HG03159 (cell line): ENCODE measurements around the gene ASB6.
"Not testable (repeated sequence)": the region's sequence is repeated elsewhere in the genome, so short reads cannot be mapped to it uniquely, and the experiment has no call there.

Source experiments
- ATAC-seq: cut with Tn5 transposase; IDR thresholded peaks from one replicate; pipeline ENCODE4 v1.9.1; 2021; ENCODE audit warnings: mild to moderate bottlenecking, moderate library complexity; ENCODE audit not compliant: unreplicated experiment

The ASB6 gene

GRCh38 chr9:129646252-129646651, 4.3 kb upstream of the ASB6 start:
- ATAC-seq = no peak

- no peak for ATAC-seq
These were observed 3.0 kb upstream of the ASB6 start for GRCh38 chr9:129644902-129645301.

DNA sequence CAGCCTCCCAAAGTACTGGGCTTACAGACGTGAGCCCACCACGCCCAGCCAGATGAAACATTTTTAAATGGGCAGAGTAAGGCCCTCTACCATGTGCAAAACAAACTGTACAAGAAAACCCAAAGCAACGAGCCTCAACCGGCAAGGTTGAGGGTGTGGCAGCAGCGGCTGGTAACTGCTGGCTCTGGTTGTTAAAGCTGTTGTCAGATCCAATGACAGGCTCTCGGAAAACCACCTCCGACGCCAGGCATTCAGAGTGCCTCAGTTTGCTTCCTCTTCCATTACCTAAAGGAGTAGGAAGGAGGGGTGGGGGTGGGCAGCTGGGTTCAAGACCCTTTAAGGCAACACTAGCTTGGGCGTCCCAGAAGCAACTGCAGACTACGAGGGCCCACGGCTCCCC, 2.4 kb upstream of the ASB6 start:
- no peak for ATAC-seq

GRCh38 chr9:129643706-129644105, 1.8 kb upstream of the ASB6 start:
- no peak for ATAC-seq

DNA sequence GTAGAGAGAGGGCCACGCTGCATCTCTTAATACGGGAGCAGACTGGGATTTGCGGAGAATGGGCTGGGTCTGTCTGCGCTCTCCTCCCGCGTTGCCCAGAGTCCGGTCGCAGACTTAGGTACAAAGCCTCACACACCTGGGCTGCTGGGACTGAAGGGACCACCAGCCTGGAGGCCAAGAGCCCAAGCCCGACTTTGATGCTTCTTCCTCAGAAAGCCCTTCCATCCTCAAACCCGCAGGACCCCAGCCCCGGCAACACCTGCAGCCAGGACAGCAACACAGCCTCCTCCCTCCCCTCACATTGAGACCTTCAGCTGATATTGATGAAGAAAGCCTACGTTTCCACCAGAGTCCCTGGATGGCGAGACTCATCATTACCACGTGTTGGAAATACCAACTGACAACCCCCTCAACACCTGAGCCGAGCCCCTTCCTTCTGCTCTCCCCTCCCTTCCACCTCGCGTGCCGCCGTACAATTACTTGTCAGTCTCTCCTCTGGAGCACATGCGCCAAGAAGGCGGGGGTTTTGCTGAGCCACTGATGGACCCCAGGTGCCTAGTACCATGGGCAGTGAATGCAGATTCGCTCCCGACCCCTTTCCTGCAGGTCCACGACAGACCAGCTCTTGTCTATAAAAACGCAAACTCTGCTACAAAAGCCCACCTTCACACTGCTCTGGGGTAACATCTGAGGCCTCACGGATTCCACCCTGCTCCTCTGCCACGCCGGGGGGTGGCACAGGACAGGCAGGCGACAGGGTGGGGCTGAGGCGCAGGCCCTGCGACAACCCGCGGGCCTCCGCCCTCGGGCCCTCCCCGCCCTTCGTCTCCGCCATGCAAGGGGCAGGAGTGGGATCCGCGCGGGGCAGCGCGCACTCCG, 841 bp downstream of the ASB6 start:
- ATAC-seq = peak; percentile 19

- no peak for ATAC-seq
These were observed 1.7 kb downstream of the ASB6 start for GRCh38 chr9:129640086-129640870.

GRCh38 chr9:129639756-129640085, 2.2 kb downstream of the ASB6 start:
- ATAC-seq = no peak

GRCh38 chr9:129639034-129639630, 2.8 kb downstream of the ASB6 start:
- no peak for ATAC-seq

DNA sequence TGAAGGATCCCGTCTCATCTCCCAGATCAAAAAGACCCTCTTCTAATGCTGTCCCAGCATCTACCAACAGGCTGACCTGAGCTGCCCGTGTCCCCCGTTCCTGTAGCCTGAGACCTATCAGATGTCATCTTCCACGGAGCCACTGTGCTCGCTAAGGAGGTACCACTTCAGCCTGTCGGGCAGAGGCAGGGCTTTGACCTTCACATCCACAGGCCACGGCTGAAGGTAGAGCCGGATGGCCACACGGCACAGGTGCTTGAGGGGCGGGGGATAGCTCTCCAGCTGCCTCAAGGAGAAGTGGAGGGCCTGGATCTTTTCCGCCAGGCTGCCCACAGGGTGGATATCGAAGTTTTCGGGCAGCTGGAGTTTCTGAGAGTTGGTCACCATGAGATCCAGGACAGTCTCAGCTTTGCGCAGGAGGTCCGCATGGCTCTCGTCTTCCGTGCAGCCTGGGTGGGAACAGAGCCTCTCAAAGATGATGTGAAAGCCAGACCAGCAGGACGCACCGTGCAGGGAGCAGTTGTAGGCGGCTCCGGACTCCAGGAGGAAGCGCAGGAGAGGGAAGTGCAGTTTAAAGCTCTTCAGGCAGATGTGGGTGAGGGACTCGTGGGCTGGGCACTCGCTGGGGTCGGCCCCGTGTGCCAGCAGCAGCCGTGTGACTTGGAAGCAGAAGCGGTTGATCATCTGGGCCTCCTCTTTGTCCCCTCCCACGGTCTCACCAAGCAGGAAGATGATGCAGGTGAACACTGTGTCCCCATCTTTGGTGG, 4.1 kb downstream of the ASB6 start:
- no peak for ATAC-seq

DNA sequence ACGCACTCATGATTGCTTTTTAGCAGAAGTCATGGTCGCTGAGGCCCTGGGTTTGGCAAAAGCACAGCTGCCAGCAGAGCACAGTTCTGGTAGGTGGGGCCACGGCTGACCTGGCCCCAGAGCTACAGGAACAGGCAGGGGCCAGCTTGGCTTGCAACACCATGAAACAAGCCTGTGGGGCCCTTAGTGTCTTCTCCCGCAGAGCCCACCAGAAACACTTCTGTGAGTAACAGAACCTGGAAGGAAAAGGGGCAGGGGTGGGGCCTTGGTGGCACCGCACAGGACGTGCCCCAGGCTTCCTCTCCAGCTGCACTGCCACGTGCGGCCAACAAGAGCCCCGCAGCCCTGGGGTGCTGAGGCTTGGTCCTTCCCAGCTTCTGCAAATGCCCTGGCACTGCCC, 4.8 kb downstream of the ASB6 start:
- ATAC-seq = no peak

GRCh38 chr9:129636343-129636742, 5.6 kb downstream of the ASB6 start:
- ATAC-seq = not testable (repeated sequence)

DNA sequence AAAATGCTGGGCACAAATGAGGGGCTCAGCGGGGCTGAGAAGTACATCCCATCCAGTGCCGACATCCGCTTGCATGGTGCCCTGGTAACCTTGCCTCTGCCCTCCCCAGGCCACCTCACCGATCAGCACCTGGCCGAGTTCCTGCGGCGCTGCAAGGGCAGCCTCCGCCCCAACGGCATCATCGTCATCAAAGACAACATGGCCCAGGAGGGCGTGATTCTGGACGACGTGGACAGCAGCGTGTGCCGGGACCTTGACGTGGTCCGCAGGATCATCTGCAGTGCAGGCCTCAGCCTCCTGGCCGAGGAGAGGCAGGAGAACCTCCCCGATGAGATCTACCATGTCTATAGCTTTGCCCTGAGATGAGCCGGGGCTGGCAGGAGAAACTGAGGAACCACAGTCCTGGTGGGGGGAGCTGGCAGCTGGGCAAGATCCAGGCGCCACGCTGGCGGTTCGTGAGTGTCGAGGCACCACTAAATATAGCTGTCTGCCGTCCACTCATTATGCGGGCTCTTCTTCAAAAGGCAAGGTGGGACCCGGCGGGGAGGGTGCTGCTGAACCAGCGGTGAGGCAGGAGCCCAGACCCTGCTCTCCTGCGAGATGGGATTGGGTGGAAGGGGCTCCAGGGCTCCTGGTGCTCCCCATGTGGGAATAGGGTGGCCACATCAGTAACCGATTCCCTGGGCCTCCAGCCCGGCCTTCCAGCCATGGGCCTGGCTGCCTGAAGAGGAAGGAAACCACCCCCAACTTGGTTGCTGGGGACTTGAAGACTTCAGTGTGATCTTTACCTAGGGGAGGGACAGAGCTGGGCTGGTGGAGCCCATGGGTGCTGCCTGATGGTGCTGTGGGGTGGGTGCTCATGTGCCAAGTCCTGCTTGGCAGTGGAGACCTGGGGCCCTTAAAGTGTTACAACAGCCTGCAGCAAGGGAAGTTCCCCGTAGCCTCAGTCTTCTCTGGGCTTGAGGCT, 6.6 kb downstream of the ASB6 start:
- ATAC-seq = no peak

- ATAC-seq = no peak
These were observed 8.1 kb downstream of the ASB6 start for GRCh38 chr9:129633848-129634247.

DNA sequence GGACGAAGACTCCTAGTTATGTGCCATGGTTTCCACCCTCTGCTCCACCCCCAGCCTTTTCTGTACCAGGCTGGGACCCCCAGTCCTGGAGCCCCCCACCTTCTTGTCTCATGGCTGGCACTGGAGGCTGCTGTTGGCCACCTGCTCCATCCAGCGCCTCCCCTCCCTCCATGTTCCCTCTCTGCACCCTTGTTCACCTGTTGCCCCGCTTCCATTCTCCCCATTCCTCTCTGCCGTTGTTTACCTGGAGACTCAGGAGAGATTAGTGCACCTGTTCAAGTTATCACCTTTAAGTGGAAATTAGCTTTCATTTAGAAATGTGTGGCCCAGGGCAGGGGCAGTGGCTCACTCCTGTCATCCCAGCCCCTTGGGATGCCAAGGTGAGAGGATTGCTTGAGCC, 8.7 kb downstream of the ASB6 start:
- ATAC-seq = no peak

GRCh38 chr9:129632460-129632859, 9.5 kb downstream of the ASB6 start:
- ATAC-seq = no peak

- no peak for ATAC-seq
These were observed 10.2 kb downstream of the ASB6 start for GRCh38 chr9:129631674-129632129.

- ATAC-seq = no peak
These were observed 10.8 kb downstream of the ASB6 start for GRCh38 chr9:129630967-129631673.

GRCh38 chr9:129629251-129629820, 12.6 kb downstream of the ASB6 start:
- ATAC-seq = no peak

- no peak for ATAC-seq
These were observed 13.2 kb downstream of the ASB6 start for GRCh38 chr9:129628709-129629108.
